Esophagus squamous epithelium (tissue), 5 donors: ENCODE data around the gene BEX5. TPM values are rescaled to one million over a fixed set of nuclear protein-coding genes. Genes with fewer than 3 reads are reported as not detected.
A peak's percentile ranks its signal among the peaks of the same experiment; 100 is the strongest.
"Not testable (repeated sequence)": the region's sequence is repeated elsewhere in the genome, so short reads cannot be mapped to it uniquely, and the experiment has no call there.

Experiments used
- DNase-seq: peaks from one replicate; lab custom pipeline; 2025; lab: John Stamatoyannopoulos, UW
- H3K27ac ChIP-seq, 4 donors: fragments of 200-600 bp; sonication (generic); one replicate each; pipeline ENCODE4 v1.5.1; 2016 to 2019; ENCODE audit warnings: mild to moderate bottlenecking in 1 of 4
- H3K27me3 ChIP-seq, 4 donors: fragments of 200-600 bp; sonication (generic); 1 replicate in 3 of 4; 2 replicates in 1 of 4; pipeline versions ENCODE4 v1.5.1 to v1.6.0; 2017 to 2021; ENCODE audit warnings: antibody characterized with exemption in 1 of 4
- H3K36me3 ChIP-seq, 3 donors: fragments of 200-600 bp; sonication (generic); one replicate each; pipeline ENCODE4 v1.5.1; 2016 to 2019
- H3K4me1 ChIP-seq, 3 donors: fragments of 200-600 bp; sonication (generic); one replicate each; pipeline ENCODE4 v1.5.1; 2017 to 2019
- H3K4me3 ChIP-seq, 4 donors: fragments of 200-600 bp; sonication (generic); 1 replicate in 3 of 4; 2 replicates in 1 of 4; pipeline ENCODE4 v1.5.1; 2016 to 2019; ENCODE audit warnings: mild to moderate bottlenecking in 2 of 4, moderate library complexity in 1 of 4
- H3K9me3 ChIP-seq, 3 donors: fragments of 200-600 bp; sonication (generic); one replicate each; pipeline ENCODE4 v1.5.1; 2016 to 2019
- POLR2A ChIP-seq, 4 donors: fragments of 450-650 bp; IDR thresholded peaks; one replicate each; pipeline ENCODE4 v1.6.1; 2017; ENCODE audit warnings: antibody characterized with exemption in 4 of 4, mild to moderate bottlenecking in 4 of 4, moderate library complexity in 3 of 4
- WGBS, 2 donors: methylation state at CpG; one replicate each; pipeline ENCODE4 v1.1.5; 2018; 5-methylcytosine and 5-hydroxymethylcytosine counted together
- intact Hi-C: fragments of 100-400 bp; cut with DNase I; formaldehyde crosslinking; loops from one replicate; pipeline ENCODE4 v1.15.0; 2022
- total RNA-seq, 4 donors: library from RNA; depleted of rRNA; stranded (reverse); fragments of >200 nt; gene quantifications; one replicate each; pipeline ENCODE4 v1.1.0, GENCODE V29; 2016
- TF ChIP-seq, protein P1 (sequence below), 6 experiments: fragments of 450-650 bp in 4 of 6; fragments of 200-600 bp in 2 of 6; sonication (generic) in 2 of 6; IDR thresholded peaks; one replicate each; pipeline ENCODE4 v1.5.1; 2016 to 2019; ENCODE audit warnings: antibody characterized with exemption in 6 of 6, mild to moderate bottlenecking in 4 of 6, moderate library complexity in 4 of 6
- donor health status: DM: yes; HTN: yes; CAD: no.

Gene BEX5
- 1 to 10 TPM in 2 of 4 donors, not detected in 2; 1.5 to 2.3 TPM for total RNA-seq

DNA sequence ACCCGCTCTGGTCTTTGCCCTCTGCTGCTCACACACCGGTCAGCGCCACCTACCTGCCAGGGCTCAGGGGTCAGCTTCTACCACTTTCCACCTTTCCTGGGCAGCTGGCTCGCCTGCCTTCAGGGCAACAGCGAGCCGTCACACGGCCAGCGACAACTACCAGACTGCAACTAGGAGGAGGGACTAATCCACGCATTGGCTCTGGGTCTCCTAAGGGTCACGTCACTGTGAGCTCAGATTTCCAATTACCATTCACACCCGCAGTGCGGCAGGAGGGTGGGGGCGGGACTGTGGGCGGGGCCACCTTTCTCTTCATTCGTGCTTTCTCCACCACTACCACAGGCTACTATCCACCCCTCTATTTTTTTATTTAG is at the start of gene BEX5:
TSS of gene BEX5 (minus strand) at position 172 of the 374 bp plus-strand sequence. CDS start 1,712 bp downstream, outside the sequence.
- peak in 1 of 4 donors; percentile 60 for TF ChIP-seq POLR2A (IDR thresholded peaks at IDR 0.05)
- TF ChIP-seq, protein P1, sequence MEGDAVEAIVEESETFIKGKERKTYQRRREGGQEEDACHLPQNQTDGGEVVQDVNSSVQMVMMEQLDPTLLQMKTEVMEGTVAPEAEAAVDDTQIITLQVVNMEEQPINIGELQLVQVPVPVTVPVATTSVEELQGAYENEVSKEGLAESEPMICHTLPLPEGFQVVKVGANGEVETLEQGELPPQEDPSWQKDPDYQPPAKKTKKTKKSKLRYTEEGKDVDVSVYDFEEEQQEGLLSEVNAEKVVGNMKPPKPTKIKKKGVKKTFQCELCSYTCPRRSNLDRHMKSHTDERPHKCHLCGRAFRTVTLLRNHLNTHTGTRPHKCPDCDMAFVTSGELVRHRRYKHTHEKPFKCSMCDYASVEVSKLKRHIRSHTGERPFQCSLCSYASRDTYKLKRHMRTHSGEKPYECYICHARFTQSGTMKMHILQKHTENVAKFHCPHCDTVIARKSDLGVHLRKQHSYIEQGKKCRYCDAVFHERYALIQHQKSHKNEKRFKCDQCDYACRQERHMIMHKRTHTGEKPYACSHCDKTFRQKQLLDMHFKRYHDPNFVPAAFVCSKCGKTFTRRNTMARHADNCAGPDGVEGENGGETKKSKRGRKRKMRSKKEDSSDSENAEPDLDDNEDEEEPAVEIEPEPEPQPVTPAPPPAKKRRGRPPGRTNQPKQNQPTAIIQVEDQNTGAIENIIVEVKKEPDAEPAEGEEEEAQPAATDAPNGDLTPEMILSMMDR (IDR thresholded peaks at IDR 0.05) = no peak
- DNase-seq = no peak

DNA sequence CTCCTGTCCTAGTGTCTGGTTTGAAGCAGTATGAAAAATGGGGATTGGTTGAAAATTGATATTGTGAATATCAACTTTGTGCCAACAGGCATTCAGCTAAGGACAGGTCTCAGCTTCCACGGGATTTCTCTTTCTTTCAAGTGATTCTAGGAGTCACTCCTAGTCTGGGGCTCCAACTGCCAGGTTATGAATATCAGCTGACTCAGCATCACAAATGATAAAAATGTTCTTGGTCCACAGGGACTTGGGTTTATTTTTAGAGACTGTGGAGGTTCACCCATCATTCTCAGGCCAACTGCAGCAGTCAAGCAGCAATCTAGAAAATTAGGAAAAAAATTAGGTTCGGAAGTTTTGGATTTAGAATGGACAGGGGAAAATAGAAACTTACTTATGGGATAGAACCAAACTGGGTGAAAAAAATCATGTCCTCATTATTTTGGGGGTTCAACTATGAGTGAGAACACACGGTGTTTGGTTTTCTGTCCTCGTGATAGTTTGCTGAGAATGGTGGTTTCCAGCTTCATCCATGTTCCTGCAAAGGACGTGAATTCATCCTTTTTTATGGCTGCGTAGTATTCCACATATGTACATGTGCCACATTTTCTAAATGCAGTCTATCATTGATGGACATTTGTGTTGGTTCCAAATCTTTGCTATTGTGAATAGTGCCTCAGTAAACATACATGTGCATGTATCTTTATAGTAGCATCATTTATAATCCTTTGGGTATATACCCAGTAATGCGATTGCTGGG is 30.4 kb upstream of the BEX5 start:
- no peak overlapping the region for H3K4me3 ChIP-seq
- H3K9me3 ChIP-seq = peaks cover 0 to 11% (median 0%) of the 10 kb centered on the region in 3 donors
- H3K27me3 ChIP-seq = no peaks in the 10 kb centered on the region
- no peak overlapping the region for H3K27ac ChIP-seq
- TF ChIP-seq, protein P1 (IDR thresholded peaks at IDR 0.05) = no peak
- no peak for TF ChIP-seq POLR2A (IDR thresholded peaks at IDR 0.05)
- 71 to 74% methylated on average over 7 of the region's 7 CpGs for WGBS, 2 donors
- DNase-seq = no peak
- no peaks in the 10 kb centered on the region for H3K36me3 ChIP-seq
- intact Hi-C loops = no loop called here
- no peaks in the 10 kb centered on the region for H3K4me1 ChIP-seq

More for the DNA sequence above, at the start of gene BEX5:
- H3K27me3 ChIP-seq = peaks cover 0 to 5% (median 0%) of the 10 kb centered on the region in 4 donors
- peaks cover 0 to 15% (median 0%) of the 10 kb centered on the region in 3 donors for H3K4me1 ChIP-seq
- peak within 1 kb of the TSS; percentile 23 to 64 (median 49) for H3K4me3 ChIP-seq
- H3K36me3 ChIP-seq = no peaks in the 10 kb centered on the region
- H3K9me3 ChIP-seq = no peaks in the 10 kb centered on the region
- intact Hi-C loops = no loop called here
- 0 to 33% methylated on average over 5 to 7 of the region's 15 CpGs for WGBS, 2 donors
- H3K27ac ChIP-seq = peak within 1 kb of the TSS in 3 of 4 donors; percentile 36 to 40 (median 40)

DNA sequence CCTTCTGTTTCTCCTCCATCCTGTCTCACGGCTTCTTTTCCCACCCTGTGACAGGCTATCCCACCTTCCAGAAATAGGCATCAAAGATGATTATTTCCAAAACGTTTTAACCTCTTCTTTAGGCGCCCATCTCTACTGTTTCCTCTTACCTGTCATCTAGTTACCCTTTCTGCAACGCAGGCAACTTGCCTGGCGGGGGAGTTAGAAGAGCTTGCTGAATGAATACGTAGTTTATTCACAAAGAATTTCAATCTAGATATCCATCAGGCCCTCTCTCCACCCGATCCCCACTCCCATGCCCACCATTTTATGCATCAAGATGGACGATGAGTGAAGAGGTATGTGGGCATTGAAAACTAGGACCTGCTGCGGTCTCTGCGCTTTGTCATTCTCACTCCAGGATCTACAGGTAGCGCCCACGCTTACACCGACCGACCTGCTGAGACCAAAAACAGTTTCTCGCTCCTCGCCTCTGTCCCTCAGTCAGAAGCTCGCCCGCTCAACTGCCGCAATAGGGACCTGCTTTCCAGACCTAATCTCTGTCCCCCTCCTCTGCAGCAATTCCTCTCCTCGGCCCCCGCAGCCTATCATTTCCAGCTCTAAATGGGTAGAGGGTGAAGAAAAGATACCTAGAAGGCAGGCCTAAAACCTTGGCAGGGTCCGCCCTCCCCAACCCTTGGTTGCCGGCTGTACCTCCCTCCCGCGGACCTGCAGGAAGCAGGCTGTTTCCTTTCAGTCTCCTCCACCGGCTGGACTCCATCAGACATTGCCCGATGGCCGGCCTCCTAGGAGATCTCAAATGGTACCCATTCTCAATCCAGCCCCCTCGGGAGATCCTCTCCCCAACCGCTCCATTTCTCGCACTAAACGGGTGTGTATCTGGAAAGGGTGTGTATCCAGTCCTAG is 624 bp downstream of the BEX5 start:
- no peaks in the 10 kb centered on the region for H3K9me3 ChIP-seq
- H3K4me3 ChIP-seq = peak overlapping the region; percentile 23 to 64 (median 49)
- peak overlapping the region in 3 of 4 donors; percentile 36 to 40 (median 40) for H3K27ac ChIP-seq
- TF ChIP-seq POLR2A (IDR thresholded peaks at IDR 0.05) = no peak
- TF ChIP-seq, protein P1 (IDR thresholded peaks at IDR 0.05) = no peak
- no peaks in the 10 kb centered on the region for H3K36me3 ChIP-seq
- DNase-seq = no peak
- 2 to 45% methylated on average over 17 to 30 of the region's 32 CpGs for WGBS, 2 donors
- intact Hi-C loops = no loop called here
- H3K27me3 ChIP-seq = peaks cover 0 to 5% (median 0%) of the 10 kb centered on the region in 4 donors
- peaks cover 0 to 15% (median 0%) of the 10 kb centered on the region in 3 donors for H3K4me1 ChIP-seq

DNA sequence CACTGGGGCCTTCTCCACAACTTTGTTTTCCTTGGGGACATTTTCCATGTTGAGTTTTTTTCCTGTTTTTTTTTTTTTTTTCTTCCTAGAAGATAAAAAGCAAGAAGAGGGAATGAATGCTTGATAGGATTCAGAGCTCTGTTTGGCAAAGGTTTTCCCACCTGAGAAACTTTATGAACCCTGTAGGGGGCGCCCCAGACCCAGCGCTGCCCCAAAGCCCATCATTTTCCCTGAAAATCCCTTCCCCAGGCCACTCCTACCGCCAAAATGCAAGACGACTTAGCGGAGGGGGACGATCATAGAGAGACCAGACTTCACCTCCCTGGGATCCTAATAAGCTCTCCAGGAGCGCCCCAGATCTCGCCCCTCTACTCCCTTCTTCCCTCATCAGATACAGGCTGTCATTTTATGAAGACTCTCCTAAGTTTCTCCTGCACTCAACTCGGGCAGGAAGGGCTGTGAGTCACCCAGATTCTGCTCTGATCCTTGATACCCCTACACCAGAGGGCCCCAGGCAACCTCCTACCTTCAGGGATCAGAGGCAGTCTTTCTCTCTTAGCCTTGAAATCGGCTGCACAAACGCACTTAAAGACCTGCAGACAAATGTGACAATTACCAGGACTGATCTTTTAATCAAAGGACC is 1.4 kb downstream of the BEX5 start:
- peaks cover 0 to 5% (median 0%) of the 10 kb centered on the region in 4 donors for H3K27me3 ChIP-seq
- no peak for DNase-seq
- H3K27ac ChIP-seq = no peak overlapping the region
- no peak for TF ChIP-seq POLR2A (IDR thresholded peaks at IDR 0.05)
- TF ChIP-seq, protein P1 (IDR thresholded peaks at IDR 0.05) = peak in 2 of 6 experiments; percentile 9 to 14
- H3K4me3 ChIP-seq = peak overlapping the region in 2 of 4 donors; percentile 53 to 64
- H3K36me3 ChIP-seq = no peaks in the 10 kb centered on the region
- peaks cover 0 to 15% (median 0%) of the 10 kb centered on the region in 3 donors for H3K4me1 ChIP-seq
- WGBS, 2 donors = 0 to 19% methylated on average over 2 to 10 of the region's 11 CpGs
- intact Hi-C loops = no loop called here
- no peaks in the 10 kb centered on the region for H3K9me3 ChIP-seq

DNA sequence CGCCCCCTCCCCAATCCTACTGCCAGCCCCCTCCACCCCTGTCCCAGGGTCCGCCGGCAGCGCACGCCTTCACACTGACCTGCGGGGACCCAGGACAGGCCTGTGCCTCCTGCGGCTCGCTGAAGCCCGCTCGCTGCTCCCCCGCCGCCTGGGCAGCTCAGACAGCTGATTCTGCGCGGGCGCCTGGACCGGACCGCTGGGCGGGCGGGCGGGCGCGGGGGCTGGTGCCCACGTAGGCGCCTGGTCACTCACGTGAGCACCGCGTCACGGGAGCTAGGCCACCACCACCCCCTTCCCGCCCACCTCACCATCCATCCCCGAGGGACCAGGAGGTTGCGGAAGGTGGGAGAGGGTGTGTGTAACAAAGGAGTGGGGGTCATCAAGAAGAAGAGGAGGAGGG is 13.5 kb downstream of the BEX5 start, which contains the start of gene TCEAL6:
TSS of gene TCEAL6 (minus strand) at position 208 of the 400 bp plus-strand sequence.
- H3K27ac ChIP-seq, H3K4me1 ChIP-seq, H3K9me3 ChIP-seq, H3K4me3 ChIP-seq, DNase-seq, H3K36me3 ChIP-seq, intact Hi-C loops: not testable (repeated sequence)
- WGBS, 2 donors = no CpG with 5 or more reads among the region's 31 CpGs
- peaks cover 0 to 17% (median 0%) of the 10 kb centered on the region in 4 donors for H3K27me3 ChIP-seq

DNA sequence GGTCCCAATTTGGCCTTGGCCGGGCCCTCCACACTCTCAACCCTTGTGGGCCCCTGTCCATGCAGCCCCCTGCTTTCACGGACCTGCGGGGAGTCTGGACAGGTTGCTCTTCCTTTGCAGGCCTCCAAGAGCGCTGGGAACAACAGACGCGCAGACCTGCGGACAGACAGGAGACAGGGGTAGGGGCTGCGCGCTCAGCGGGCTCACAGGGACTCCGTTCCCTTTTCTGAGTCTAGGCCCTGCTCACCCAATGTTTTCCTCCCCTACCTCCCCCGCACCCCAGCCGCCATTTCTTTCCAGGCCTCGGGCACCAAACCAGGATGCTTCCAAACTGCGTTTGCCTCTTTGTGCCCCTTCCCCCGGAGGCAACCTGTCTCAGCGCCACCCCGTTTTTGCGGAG is 14.1 kb downstream of the BEX5 start:
- H3K9me3 ChIP-seq, DNase-seq, H3K4me3 ChIP-seq, H3K4me1 ChIP-seq, intact Hi-C loops, H3K27ac ChIP-seq, H3K36me3 ChIP-seq: not testable (repeated sequence)
- 25 to 32% methylated on average over 2 to 11 of the region's 19 CpGs for WGBS, 2 donors
- H3K27me3 ChIP-seq = peaks cover 0 to 17% (median 0%) of the 10 kb centered on the region in 4 donors

DNA sequence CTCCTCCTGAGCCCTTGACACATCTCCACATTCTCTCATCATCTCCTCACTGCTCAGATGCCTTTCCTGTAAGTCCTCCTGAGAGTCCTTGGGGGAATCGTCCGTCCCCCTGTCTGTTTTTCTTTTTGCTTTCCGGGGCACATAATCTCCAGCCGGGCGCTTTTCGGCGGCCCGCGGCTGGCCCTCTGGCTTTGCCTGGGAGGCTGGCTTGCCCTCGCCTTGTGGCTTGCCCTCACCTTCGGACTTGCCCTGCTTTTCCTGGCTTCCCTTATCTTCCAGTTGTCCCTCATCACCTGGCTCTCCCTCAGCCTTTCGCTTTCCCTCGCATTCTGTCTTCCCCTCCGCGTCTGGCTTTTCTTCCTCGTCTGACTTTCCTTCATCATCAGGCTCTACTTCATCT is 14.9 kb downstream of the BEX5 start:
- H3K36me3 ChIP-seq, H3K4me3 ChIP-seq, DNase-seq, H3K4me1 ChIP-seq, H3K9me3 ChIP-seq, H3K27ac ChIP-seq, intact Hi-C loops: not testable (repeated sequence)
- H3K27me3 ChIP-seq = peaks cover 0 to 17% (median 0%) of the 10 kb centered on the region in 4 donors
- WGBS, 2 donors = 36 to 65% methylated on average over 9 to 15 of the region's 16 CpGs
